GM23248 (cell line): ENCODE measurements around the gene OR5K1.

ENCODE experiments used
- EZH2 ChIP-seq: fragments of 200-600 bp; sonication (generic); IDR thresholded peaks from 2 replicates; pipeline ENCODE4 v1.6.1; 2018; ENCODE audit warnings: antibody characterized with exemption, mild to moderate bottlenecking; ENCODE audit not compliant: insufficient read depth, poor library complexity, severe bottlenecking
- EZH2phosphoT487 ChIP-seq: fragments of 200-600 bp; sonication (generic); IDR thresholded peaks from 2 replicates; pipeline ENCODE4 v1.6.1; 2018; ENCODE audit warnings: antibody characterized with exemption, moderate library complexity, mild to moderate bottlenecking, low read depth; ENCODE audit not compliant: insufficient read depth

DNA sequence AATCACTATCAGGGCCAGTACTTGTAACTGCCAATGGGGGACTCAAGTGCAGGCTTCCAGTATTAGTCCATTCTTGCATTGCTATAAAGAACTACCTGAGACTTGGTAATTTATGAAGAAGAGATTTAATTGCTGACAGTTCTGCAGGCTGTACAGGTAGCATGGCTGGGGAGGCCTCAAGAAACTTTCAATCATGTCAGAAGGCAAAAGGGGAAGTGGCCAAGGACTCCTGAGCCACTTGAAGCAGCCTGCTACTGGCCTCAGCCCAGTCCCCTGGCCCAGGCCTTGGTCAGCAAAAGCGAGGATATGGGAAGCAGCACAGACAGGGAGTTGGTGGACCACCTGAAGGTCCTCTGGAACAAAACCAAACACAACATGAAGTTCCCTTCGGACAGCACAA is 29.2 kb upstream of the OR5K1 start:
- TF ChIP-seq EZH2 (no peak), EZH2phosphoT487 (no peak)
